Kasumi-1 (cell line): ENCODE data around the gene EFEMP1.

Source experiments
- DNase-seq, 2 experiments: peaks; one replicate each; lab custom pipeline; 2025; lab: John Stamatoyannopoulos, UW

The EFEMP1 gene

GRCh38 chr2:55898386-55899040, 25.1 kb downstream of the EFEMP1 start:
- no peak for DNase-seq

GRCh38 chr2:55896633-55897032, 26.9 kb downstream of the EFEMP1 start:
- no peak for DNase-seq

DNA sequence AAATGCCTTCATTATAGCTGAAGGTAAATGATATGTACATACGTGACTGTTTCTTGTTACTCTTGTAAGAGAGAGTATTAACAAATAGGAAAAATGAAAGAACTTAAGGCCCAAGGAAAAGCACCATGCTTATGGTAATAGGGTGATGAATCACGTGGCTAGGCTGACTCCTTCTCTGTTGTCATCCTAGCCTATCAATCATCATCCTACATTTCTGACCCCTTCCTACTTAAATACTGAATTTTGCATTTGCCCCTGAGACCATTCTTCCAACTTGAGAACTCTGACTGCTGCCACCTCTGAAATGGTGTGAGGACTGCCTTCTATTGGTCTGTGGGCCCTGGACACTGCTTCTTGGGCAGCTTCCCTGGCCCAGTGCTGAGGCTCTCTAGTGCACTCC, 28.9 kb downstream of the EFEMP1 start:
- no peak for DNase-seq

DNA sequence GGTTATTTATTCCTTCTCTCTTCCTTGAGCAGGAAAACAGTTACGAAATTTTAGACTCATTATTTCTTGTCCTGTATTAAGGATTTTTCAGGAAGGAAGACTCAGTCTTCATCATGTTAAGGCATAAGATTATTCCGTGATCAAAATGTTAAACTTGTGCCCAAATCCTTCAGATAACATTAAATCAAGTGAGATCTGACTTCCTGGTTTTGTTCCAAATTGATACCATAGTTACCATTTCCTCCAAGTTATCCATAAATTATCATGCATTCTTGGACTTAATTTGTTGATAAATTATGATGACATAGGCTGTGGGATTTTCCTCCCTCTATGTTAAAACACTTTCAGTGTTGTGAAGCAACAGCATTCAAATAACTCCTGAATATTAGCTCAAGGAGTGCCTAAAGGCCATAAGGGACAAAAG, 31.9 kb downstream of the EFEMP1 start:
- DNase-seq, result no peak

- no peak for DNase-seq
Observed at GRCh38 chr2:55888936-55889335, 34.6 kb downstream of the EFEMP1 start.

DNA sequence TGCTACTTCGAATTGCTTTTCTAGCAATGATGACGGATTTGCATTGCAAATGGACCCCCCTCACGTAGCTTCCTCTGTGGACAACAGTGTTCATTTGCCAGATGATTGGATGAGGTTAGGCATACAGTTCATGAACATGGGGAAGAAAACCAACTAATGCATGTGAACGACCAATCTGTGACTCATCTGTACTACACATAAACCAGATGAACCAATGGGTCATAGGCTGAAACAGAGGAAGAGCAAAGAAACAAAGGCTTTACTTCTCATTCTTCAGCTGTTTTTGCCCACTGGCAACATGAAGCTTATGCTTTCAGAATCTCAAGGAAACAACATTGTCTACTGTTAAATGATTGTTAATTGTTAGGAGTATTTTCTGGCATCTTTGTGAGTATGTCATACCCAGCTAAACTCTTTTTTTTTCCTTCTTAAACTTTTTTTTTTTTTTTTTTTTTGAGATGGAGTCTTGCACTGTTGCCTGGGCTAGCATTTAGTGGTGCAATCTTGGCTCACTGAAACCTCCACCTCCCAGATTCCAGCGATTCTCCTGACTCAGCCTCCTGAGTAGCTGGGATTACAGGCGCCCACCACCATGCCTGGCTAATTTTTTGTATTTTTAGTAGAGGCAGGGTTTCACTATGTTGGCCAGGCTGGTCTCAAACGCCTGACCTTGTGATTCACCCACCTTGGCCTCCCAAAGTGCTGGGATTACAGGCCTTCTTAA, 35.5 kb downstream of the EFEMP1 start:
- no peak for DNase-seq

- no peak for DNase-seq
Observed at GRCh38 chr2:55887351-55887750, 36.2 kb downstream of the EFEMP1 start.

DNA sequence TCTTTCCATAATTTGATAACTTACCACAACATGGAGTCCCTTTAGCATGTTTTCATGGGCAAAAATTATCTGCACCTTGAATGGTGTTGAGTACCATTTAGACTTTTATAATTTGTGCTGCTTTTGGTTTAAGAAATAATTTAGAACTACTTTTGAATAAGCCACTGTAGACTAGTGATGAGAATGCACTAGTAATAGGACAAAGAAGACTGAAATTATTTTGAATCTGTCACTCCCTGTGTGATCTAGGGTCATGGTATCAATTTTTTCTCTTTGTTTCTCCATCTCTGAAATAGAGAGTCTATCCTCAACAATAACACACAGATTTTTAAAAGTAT, 37.7 kb downstream of the EFEMP1 start:
- DNase-seq, result no peak

DNA sequence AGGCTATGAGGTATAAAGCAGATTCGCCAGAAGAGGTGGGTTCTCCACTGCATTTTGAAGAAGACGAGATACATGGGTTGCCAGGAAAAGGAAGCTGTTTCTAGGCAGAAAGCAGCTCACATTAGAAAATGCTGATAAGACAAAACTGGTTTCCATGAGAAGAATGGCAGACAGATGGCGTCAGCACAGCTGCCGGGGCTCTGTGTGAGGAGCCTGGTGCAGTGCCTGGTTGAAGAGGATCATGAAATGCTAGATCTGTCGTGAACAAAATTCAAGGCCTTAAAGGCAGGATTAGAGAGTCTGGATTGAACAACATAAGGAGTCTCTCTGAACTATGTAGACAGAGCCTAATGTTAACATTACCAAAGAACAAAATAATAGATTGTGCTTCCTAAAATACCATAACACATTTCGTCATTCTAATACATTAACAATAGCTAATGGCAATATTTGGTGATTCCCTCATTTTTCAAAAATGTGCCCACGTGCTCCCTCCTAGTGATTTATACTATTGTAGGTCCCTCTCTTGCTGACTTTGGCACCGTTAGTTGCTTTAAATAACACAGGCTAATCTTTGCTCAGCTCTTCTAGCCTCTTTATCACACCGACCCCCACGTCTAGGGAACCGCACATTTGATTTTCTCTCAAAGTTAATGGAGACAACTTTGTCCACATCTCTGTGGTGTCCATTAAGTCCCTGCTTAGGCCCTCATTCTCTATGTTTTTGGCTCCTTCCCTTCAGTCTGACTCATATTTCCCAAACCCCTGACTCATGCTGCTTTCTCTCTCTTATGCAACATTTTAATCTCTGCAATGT, 38.2 kb downstream of the EFEMP1 start:
- DNase-seq, result peak in 1 of 2 experiments; percentile 20

DNA sequence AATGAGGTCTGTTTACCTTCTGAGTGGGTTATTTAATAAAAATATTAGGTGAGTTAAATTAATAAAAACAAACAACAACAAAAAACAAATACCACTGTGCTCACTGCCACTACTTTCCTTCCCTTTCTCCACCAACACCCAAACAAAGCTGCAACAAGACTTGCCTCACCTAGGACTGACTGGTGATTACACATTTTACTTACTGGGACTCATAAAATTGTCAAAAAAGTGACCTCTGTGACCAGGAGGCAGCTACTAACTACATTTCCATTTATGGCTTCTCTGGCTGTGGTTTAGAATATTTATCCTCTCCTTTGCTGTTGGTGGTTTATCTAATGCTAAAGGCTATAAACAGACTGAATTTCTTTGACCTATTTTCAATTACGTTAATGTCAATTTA, 39.8 kb downstream of the EFEMP1 start:
- DNase-seq, result no peak

DNA sequence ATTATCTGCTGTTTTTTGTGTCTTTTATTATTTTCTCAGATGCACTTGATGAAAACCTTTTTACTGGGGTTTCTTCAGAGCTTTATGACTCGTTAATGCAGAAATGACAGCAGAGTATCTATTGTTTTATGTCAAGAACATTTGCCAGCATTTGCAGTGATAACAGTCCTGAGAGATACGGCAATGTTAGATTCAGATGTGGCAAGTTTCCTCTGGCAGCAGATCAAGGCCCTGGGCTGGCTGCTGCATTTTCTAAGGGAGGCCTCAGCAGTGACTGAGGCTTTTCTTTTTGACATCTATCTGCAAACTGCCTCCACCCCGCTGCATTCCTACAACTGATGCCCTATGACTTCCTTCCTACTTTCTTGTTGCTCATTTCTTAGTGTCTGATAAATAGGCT, 40.2 kb downstream of the EFEMP1 start:
- peak; percentile 49 to 56 for DNase-seq

DNA sequence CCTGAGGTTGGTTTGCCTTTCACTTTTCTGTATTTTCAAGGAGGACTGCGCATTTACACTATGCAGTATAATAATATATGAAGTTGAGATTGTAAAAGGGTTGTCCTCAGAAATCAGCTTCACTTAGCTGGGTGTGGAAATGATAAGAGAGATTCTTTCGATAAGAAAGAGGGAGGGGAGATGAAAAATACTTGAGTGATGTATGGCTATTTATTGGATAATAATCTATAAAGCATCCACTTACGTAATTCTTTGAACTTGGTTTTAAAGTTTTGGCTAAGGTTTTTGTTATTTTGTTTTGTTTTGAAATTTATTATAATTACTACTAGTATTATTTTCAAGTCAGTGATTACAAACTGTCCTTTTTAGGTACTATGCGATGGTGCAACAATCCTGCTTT, 40.6 kb downstream of the EFEMP1 start:
- DNase-seq, result no peak

GRCh38 chr2:55880416-55881143, 43.0 kb downstream of the EFEMP1 start:
- no peak for DNase-seq

DNA sequence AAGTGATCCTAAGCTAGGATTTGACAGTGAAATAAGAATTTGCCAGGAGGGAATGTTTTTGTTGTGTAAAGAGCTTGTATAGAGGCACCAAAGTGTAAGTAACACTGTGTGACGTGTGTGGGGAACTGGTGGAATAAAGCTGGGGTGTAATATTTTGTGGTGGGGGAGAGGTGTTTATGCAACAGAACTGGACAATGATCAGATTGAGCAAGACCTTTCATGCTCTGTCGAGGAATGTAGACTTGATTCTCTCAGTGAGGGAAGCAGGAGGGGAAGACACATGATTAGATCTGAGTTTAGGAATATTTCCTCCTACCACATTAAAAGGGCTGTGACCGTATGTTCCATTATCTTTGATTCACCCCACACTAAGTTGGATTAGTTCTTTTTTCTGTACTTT, 43.6 kb downstream of the EFEMP1 start:
- DNase-seq, result no peak

- DNase-seq, result no peak
Observed at GRCh38 chr2:55877087-55877436, 46.5 kb downstream of the EFEMP1 start.

DNA sequence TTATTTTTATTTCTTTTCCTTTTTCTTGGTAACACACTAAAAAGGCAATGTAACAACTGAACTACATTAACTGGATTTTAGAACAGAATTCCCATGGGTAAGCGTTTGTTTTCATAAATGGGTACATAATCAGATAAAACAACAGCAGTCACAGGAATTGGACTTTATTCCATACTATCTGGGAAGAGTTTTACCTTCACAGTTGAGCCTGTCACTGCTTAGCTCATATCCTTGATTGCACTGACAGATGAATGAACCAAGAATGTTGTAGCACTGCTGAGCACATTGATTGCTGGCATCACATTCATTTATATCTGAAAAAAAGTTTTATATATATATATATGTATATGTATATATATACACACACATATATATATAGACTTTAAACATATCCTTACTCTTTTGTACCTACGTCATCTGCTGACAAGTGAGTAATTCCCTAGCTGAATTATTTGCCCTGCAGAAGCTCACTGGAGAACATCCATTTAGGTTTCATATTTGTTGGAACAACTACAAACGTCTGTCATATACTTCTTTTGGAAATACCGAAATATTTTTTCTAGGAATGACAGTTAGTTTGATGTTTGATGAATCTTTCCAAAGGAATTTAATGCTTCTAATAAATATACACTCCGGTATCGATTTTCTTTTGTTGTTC, 47.0 kb downstream of the EFEMP1 start:
- DNase-seq, result no peak

DNA sequence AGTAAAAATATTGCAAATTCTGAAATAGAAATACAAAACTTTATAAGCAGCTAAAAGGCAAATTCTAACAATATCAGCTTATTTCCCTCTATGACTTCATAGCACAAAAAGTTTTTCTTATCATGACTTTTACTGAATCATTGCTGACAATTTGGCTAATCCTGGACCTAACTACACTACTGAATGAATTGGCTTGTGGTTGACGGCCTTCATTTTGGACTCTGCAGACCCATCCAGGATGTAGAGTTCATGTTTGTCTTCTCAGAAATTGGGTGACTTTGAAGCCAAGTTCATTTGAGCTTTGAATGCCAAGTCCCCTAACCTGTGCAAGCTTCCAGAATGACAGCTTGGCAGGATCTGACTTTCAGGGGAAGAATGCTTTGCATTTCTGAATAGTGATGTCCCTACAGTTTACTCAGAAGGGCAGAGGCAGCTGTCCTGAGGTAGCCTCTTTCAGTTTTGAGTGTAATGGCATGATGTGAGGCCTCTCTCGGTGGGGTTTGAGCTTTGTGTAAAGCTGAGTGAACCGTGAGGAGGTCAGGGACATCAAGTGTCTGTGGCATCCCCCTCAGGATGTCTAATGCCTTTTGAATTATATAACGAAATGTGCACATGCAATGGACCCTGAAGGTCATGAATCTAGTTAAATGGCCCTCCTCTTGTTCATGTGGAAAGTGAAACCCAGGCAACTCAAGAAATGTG, 48.0 kb downstream of the EFEMP1 start:
- no peak for DNase-seq

- no peak for DNase-seq
Observed at GRCh38 chr2:55874338-55874737, 49.2 kb downstream of the EFEMP1 start.

- DNase-seq, result peak; percentile 59 to 62
Observed at GRCh38 chr2:55871637-55872036, 51.9 kb downstream of the EFEMP1 start.

- DNase-seq, result no peak
Observed at GRCh38 chr2:55869637-55870325, 53.8 kb downstream of the EFEMP1 start.
